B cell (primary cell): ENCODE data around the gene NELFA.

Experiments used
- CTCF ChIP-seq: fragments of 200-600 bp; IDR thresholded peaks from one replicate; pipeline ENCODE4 v1.8.0; 2022; ENCODE audit warnings: antibody characterized with exemption, mild to moderate bottlenecking
- EZH2 ChIP-seq: IDR thresholded peaks from 2 replicates; pipeline ENCODE4 v1.6.1; 2012; ENCODE audit warnings: borderline replicate concordance, low read depth, mild to moderate bottlenecking, moderate library complexity, low read length; ENCODE audit not compliant: insufficient read depth, poor library complexity, severe bottlenecking

- TF ChIP-seq EZH2 (no peak), CTCF (no peak)
Measured at GRCh38 chr4:2011583-2011982, 2.8 kb upstream of the NELFA start.
